Parathyroid adenoma (tissue), 2 donors: ENCODE measurements around the gene NEDD4.

ENCODE experiments used
- H2AFZ ChIP-seq: fragments of 300-600 bp; sonication (generic); one replicate; pipeline ENCODE4 v1.7.0; 2017; ENCODE audit warnings: antibody characterized with exemption, mild to moderate bottlenecking
- H3K27ac ChIP-seq: fragments of 300-600 bp; sonication (generic); one replicate; pipeline ENCODE4 v1.7.0; 2017
- H3K27me3 ChIP-seq: fragments of 300-600 bp; sonication (generic); one replicate; pipeline ENCODE4 v1.7.0; 2017; ENCODE audit warnings: low read length; ENCODE audit not compliant: control insufficient read depth, insufficient read depth
- H3K36me3 ChIP-seq: fragments of 300-600 bp; sonication (generic); one replicate; pipeline ENCODE4 v1.7.0; 2017; ENCODE audit warnings: low read length; ENCODE audit not compliant: control insufficient read depth, insufficient read depth
- H3K4me1 ChIP-seq: fragments of 300-600 bp; sonication (generic); one replicate; pipeline ENCODE4 v1.7.0; 2017; ENCODE audit warnings: control low read depth
- H3K4me2 ChIP-seq: fragments of 300-600 bp; sonication (generic); one replicate; pipeline ENCODE4 v1.7.0; 2017; ENCODE audit warnings: low read length
- H3K4me3 ChIP-seq: fragments of 300-600 bp; sonication (generic); one replicate; pipeline ENCODE4 v1.7.0; 2017; ENCODE audit warnings: low read depth, low read length
- H3K79me2 ChIP-seq: fragments of 300-600 bp; sonication (generic); one replicate; pipeline ENCODE4 v1.7.0; 2017; ENCODE audit warnings: control low read depth
- H3K9ac ChIP-seq: fragments of 300-600 bp; sonication (generic); one replicate; pipeline ENCODE4 v1.7.0; 2017; ENCODE audit warnings: mild to moderate bottlenecking
- H3K9me3 ChIP-seq: fragments of 300-600 bp; sonication (generic); one replicate; pipeline ENCODE4 v1.7.0; 2017; ENCODE audit warnings: low read length; ENCODE audit not compliant: control insufficient read depth
- TF ChIP-seq, protein P1 (sequence below): fragments of 300-600 bp; sonication (generic); IDR thresholded peaks from one replicate; pipeline ENCODE4 v1.7.0; 2017; ENCODE audit warnings: antibody characterized with exemption, mild to moderate bottlenecking
- donor health status: primary hyperparathyroidism.

The NEDD4 gene

DNA sequence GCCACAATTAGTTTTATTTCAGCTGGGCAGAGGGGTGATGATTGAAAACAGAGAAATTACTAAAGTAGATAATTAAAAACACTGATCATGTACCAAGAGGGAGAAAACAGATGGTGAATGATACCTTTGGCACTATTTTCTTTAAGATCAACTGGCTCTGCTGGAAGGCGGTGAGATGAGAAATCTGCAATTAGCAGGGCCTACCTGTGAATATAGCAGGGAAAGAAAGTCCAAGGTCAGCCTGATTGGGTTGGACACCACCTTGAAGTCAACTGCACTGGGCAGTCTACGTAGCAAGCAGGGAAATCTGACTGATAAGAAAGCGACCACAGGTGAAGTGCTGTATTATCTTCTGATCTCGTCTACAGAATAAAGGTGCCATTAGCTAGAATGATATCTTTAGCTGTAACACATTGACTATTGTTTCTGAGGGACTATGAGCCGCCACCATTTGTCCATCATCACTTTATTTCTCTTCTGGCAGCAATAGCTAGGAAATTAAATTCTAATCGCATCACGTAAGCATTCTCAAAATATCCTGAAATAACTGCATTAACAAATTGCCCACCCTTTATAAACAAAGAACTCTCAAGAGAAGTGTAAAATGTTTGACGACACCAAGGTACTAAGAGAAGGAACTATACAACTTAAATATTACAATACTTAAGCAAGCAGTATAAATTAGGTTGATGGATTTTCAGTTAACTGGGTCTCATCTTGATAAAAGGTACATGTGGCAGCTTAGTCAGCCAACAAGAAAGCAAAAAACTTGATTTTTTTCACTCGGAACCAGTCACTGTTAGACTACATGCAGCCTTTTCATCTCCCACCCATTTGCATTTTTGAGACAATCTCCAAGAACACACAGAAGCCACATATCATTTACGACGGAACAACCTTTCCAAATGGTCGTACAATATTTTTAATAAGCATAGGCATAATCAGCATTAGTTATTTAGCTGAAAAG, 1.3 kb downstream of the NEDD4 start:
- H3K27me3 ChIP-seq: no peaks in the 10 kb centered on the region
- peak overlapping the region; percentile 87 for H3K4me3 ChIP-seq
- peak overlapping the region; percentile 72 for H3K27ac ChIP-seq
- H3K9ac ChIP-seq: no peak overlapping the region
- peak overlapping the region; percentile 89 for H2AFZ ChIP-seq
- TF ChIP-seq, protein P1, sequence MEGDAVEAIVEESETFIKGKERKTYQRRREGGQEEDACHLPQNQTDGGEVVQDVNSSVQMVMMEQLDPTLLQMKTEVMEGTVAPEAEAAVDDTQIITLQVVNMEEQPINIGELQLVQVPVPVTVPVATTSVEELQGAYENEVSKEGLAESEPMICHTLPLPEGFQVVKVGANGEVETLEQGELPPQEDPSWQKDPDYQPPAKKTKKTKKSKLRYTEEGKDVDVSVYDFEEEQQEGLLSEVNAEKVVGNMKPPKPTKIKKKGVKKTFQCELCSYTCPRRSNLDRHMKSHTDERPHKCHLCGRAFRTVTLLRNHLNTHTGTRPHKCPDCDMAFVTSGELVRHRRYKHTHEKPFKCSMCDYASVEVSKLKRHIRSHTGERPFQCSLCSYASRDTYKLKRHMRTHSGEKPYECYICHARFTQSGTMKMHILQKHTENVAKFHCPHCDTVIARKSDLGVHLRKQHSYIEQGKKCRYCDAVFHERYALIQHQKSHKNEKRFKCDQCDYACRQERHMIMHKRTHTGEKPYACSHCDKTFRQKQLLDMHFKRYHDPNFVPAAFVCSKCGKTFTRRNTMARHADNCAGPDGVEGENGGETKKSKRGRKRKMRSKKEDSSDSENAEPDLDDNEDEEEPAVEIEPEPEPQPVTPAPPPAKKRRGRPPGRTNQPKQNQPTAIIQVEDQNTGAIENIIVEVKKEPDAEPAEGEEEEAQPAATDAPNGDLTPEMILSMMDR: no peak
- H3K4me2 ChIP-seq: peak overlapping the region; percentile 78
- no peaks in the 10 kb centered on the region for H3K36me3 ChIP-seq
- H3K79me2 ChIP-seq: no peaks in the 10 kb centered on the region
- H3K4me1 ChIP-seq: no peaks in the 10 kb centered on the region
- no peaks in the 10 kb centered on the region for H3K9me3 ChIP-seq

GRCh38 chr15:55990998-55991397, 2.4 kb downstream of the NEDD4 start:
- Histone ChIP-seq H3K4me3 (no peak overlapping the region), H3K4me1 (no peaks in the 10 kb centered on the region), H3K27me3 (no peaks in the 10 kb centered on the region), H3K27ac (no peak overlapping the region), H3K4me2 (no peak overlapping the region), H3K9me3 (no peaks in the 10 kb centered on the region), H2AFZ (no peak overlapping the region), H3K36me3 (no peaks in the 10 kb centered on the region), H3K9ac (no peak overlapping the region), H3K79me2 (no peaks in the 10 kb centered on the region)
- TF ChIP-seq, protein P1: no peak

DNA sequence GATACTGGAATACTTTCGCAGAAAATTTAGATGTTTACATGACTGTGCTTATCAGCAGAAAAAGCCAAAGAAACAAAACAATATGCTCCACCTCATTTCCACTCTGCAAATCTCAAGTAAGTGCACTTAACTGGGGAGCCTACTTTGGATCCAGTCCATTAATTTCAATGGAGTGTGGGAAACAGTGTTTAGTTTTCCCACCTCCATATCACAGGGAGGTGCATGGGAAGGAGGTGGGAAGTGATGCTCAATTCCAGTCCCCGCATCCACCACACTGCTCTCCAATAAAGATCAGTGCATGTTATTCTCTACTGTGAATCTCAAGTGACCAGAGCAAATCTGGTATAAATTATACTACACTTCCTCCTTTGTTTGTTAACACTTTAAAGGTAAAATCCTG, 2.9 kb downstream of the NEDD4 start:
- H3K4me2 ChIP-seq: no peak overlapping the region
- H3K4me3 ChIP-seq: no peak overlapping the region
- H3K36me3 ChIP-seq: no peaks in the 10 kb centered on the region
- H3K9ac ChIP-seq: no peak overlapping the region
- no peak overlapping the region for H3K27ac ChIP-seq
- H2AFZ ChIP-seq: no peak overlapping the region
- H3K79me2 ChIP-seq: no peaks in the 10 kb centered on the region
- H3K9me3 ChIP-seq: no peaks in the 10 kb centered on the region
- H3K4me1 ChIP-seq: no peaks in the 10 kb centered on the region
- H3K27me3 ChIP-seq: no peaks in the 10 kb centered on the region
- TF ChIP-seq, protein P1: no peak

- H3K79me2 ChIP-seq: no peaks in the 10 kb centered on the region
- no peak overlapping the region for H3K4me3 ChIP-seq
- H2AFZ ChIP-seq: no peak overlapping the region
- no peak overlapping the region for H3K9ac ChIP-seq
- H3K9me3 ChIP-seq: no peaks in the 10 kb centered on the region
- no peak overlapping the region for H3K27ac ChIP-seq
- no peak overlapping the region for H3K4me2 ChIP-seq
- H3K36me3 ChIP-seq: no peaks in the 10 kb centered on the region
- TF ChIP-seq, protein P1: no peak
- H3K4me1 ChIP-seq: no peaks in the 10 kb centered on the region
- H3K27me3 ChIP-seq: no peaks in the 10 kb centered on the region
Measured at GRCh38 chr15:55989383-55989782, 4.0 kb downstream of the NEDD4 start.
